A673 (cell line): ENCODE data around the gene MAST1. TPM values are rescaled to one million over a fixed set of nuclear protein-coding genes. Genes with fewer than 3 reads are reported as not detected.
"Not testable (repeated sequence)": the region's sequence is repeated elsewhere in the genome, so short reads cannot be mapped to it uniquely, and the experiment has no call there.

Source experiments
- BruUV-seq: library from RNA; stranded (reverse); fragments of 400-500 nt; replicated peaks from 2 replicates; lab custom pipeline; 2021; lab: Mats Ljungman, UMichigan
- CTCF ChIA-PET: fragments of 300-600 bp; sonication (Branson Sonifier 250); formaldehyde crosslinking; loops from one replicate; lab custom pipeline; 2022; ENCODE audit warnings: antibody characterized with exemption; lab: Charles Lee
- POLR2A ChIA-PET: fragments of 300-600 bp; sonication (Branson Sonifier 250); formaldehyde crosslinking; loops from one replicate; lab custom pipeline; 2022; ENCODE audit warnings: antibody characterized with exemption; ENCODE audit not compliant: low non-redundant PET; lab: Charles Lee
- DNase-seq: peaks from one replicate; pipeline ENCODE4 v3.0.0-alpha.2; 2015; ENCODE audit warnings: low spot score
- H3K27ac ChIP-seq: fragments of 200-600 bp; sonication (generic); 2 replicates; pipeline ENCODE4 v1.5.1; 2016; ENCODE audit warnings: mixed run types, low read depth, mild to moderate bottlenecking, mixed read lengths, antibody characterized with exemption, low read length; ENCODE audit not compliant: poor library complexity, severe bottlenecking
- H3K27me3 ChIP-seq: fragments of 200-600 bp; sonication (generic); replicated peaks from 2 replicates; pipeline ENCODE4 v1.6.1; 2017; ENCODE audit warnings: mixed run types, low read depth, mild to moderate bottlenecking, mixed read lengths, antibody characterized with exemption, low read length; ENCODE audit not compliant: insufficient read depth, poor library complexity
- H3K36me3 ChIP-seq: fragments of 200-600 bp; sonication (generic); 2 replicates; pipeline ENCODE4 v1.6.1; 2016; ENCODE audit warnings: mixed run types, mild to moderate bottlenecking, mixed read lengths, antibody characterized with exemption, low read length; ENCODE audit not compliant: insufficient read depth, poor library complexity, severe bottlenecking
- H3K4me1 ChIP-seq: fragments of 200-600 bp; sonication (generic); 2 replicates; pipeline ENCODE4 v1.6.1; 2017; ENCODE audit warnings: mixed run types, mild to moderate bottlenecking, mixed read lengths, antibody characterized with exemption, low read length; ENCODE audit not compliant: insufficient read depth, poor library complexity, severe bottlenecking
- H3K4me3 ChIP-seq: fragments of 200-600 bp; sonication (generic); 2 replicates; pipeline ENCODE4 v1.5.1; 2016; ENCODE audit warnings: low read depth, mixed run types, mild to moderate bottlenecking, mixed read lengths, low read length; ENCODE audit not compliant: poor library complexity, severe bottlenecking
- H3K9me3 ChIP-seq: fragments of 200-600 bp; sonication (generic); 2 replicates; pipeline ENCODE4 v1.6.1; 2016; ENCODE audit warnings: mixed run types, low read depth, mild to moderate bottlenecking, mixed read lengths, antibody characterized with exemption, low read length; ENCODE audit not compliant: poor library complexity, severe bottlenecking
- CTCF ChIP-seq: fragments of 300-800, 200-600 bp; sonication (generic); conservative IDR thresholded peaks from 2 replicates; pipeline ENCODE4 v1.5.1; 2017; ENCODE audit warnings: low read depth, mild to moderate bottlenecking, antibody characterized with exemption, low read length, moderate library complexity, mixed read lengths
- EZH2 ChIP-seq: fragments of 200-600 bp; sonication (generic); IDR thresholded peaks from 2 replicates; pipeline ENCODE4 v1.6.1; 2017; ENCODE audit warnings: borderline replicate concordance, low read depth, mild to moderate bottlenecking, mixed read lengths, antibody characterized with exemption, low read length; ENCODE audit not compliant: poor library complexity, severe bottlenecking
- intact Hi-C: fragments of 100-400 bp; cut with micrococcal nuclease; formaldehyde crosslinking; loops from one replicate; pipeline ENCODE4 v1.10.0; 2022; ENCODE audit not compliant: unreplicated experiment
- total RNA-seq: library from RNA; stranded (reverse); gene quantifications from 2 replicates; pipeline ENCODE4 v1.2.3, GENCODE V29; 2021

MAST1 gene
- total RNA-seq, 1 experiment from 2014 or later = 22.2 TPM

GRCh38 chr19:12842511-12842910, 4.2 kb downstream of the MAST1 start:
- H3K9me3 ChIP-seq = no peaks in the 10 kb centered on the region
- no peaks in the 10 kb centered on the region for H3K27me3 ChIP-seq
- BruUV-seq = no TSS peak
- POLR2A ChIA-PET = no interaction called here
- CTCF ChIA-PET = no interaction called here
- no peak overlapping the region for H3K4me3 ChIP-seq
- no peak overlapping the region for H3K27ac ChIP-seq
- DNase-seq = no peak
- intact Hi-C loops = no loop called here
- TF ChIP-seq CTCF (no peak), EZH2 (no peak)
- H3K4me1 ChIP-seq = peaks cover 13% of the 10 kb centered on the region
- no peaks in the 10 kb centered on the region for H3K36me3 ChIP-seq

DNA sequence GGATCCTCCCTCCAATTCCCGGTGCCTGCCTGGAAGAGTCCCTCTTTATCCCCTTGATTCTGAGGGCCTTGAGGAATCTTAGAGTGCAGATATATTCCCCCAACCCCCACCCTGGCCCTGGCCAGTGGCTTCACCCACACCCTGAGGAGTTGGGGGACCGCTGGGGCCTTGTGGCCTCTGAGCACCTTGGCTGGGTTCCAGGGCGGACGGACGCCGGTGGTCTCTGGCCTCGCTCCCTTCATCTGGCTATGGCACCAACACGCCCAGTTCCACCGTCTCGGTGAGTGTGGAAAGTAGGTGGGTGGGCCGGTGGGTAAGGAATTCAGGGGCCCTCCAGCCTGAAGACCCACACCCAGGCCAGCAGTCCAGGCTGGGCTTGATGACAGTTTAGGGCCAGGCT, 5.0 kb downstream of the MAST1 start:
- Histone ChIP-seq H3K4me3 (no peak overlapping the region), H3K9me3 (no peaks in the 10 kb centered on the region), H3K27me3 (no peaks in the 10 kb centered on the region), H3K4me1 (peaks cover 13% of the 10 kb centered on the region), H3K36me3 (peaks cover 4% of the 10 kb centered on the region), H3K27ac (no peak overlapping the region)
- CTCF ChIA-PET = no interaction called here
- no TSS peak for BruUV-seq
- TF ChIP-seq CTCF = no peak
- no peak for TF ChIP-seq EZH2
- intact Hi-C loops = no loop called here
- POLR2A ChIA-PET = no interaction called here
- DNase-seq = no peak

GRCh38 chr19:12843999-12844732, 5.9 kb downstream of the MAST1 start:
- Histone ChIP-seq H3K9me3 (no peaks in the 10 kb centered on the region), H3K27ac (no peak overlapping the region), H3K36me3 (peaks cover 4% of the 10 kb centered on the region), H3K4me3 (no peak overlapping the region), H3K4me1 (peaks cover 13% of the 10 kb centered on the region), H3K27me3 (no peaks in the 10 kb centered on the region)
- no peak for TF ChIP-seq EZH2
- intact Hi-C loops = no loop called here
- ChIA-PET CTCF (no interaction called here), POLR2A (no interaction called here)
- BruUV-seq = no TSS peak
- no peak for DNase-seq

GRCh38 chr19:12846613-12847012, 8.3 kb downstream of the MAST1 start:
- BruUV-seq, H3K4me1 ChIP-seq, H3K27me3 ChIP-seq, H3K4me3 ChIP-seq, H3K36me3 ChIP-seq, H3K27ac ChIP-seq, DNase-seq, H3K9me3 ChIP-seq, POLR2A ChIA-PET: not testable (repeated sequence)
- CTCF ChIA-PET = interaction anchor here (0.6 to 2.5 kb wide), 7 partner anchors 12 to 170 kb away, joined by 3 to 20 read pairs (median 5); partner anchors contain the start of gene RTBDN
- intact Hi-C loops = loop anchor here (2.0 kb wide), 1 partner anchor 80 kb away; no protein-coding TSS in a partner anchor
